HepG2 (cell line): ENCODE results near the gene IFI35. TPM values are rescaled to one million over a fixed set of nuclear protein-coding genes. Genes with fewer than 3 reads are reported as not detected.

Experiments
- ATF7 ChIP-seq, 2 experiments: fragments of 450-650 bp in 1 of 2; sonication (generic) in 1 of 2; formaldehyde crosslinking in 1 of 2; IDR thresholded peaks; 2 replicates each; pipeline versions ENCODE4 v1.4.0 to v1.6.1; 2016 to 2020; ENCODE audit warnings: antibody characterized with exemption in 1 of 2, mild to moderate bottlenecking in 1 of 2, missing genetic modification reagents in 1 of 2
- ETV6 ChIP-seq: sonication (generic); formaldehyde crosslinking; conservative IDR thresholded peaks from 2 replicates; pipeline ENCODE4 v1.4.0; 2020; ENCODE audit warnings: missing genetic modification reagents
- FIP1L1 ChIP-seq: fragments of 200-400 bp; formaldehyde crosslinking; IDR thresholded peaks from 2 replicates; pipeline ENCODE4 v1.6.1; 2018; ENCODE audit warnings: low read depth, mild to moderate bottlenecking, low read length, moderate library complexity, borderline replicate concordance; ENCODE audit not compliant: insufficient read depth
- HDAC1 ChIP-seq: sonication (generic); formaldehyde crosslinking; IDR thresholded peaks from 2 replicates; pipeline ENCODE4 v1.5.1; 2020; ENCODE audit warnings: mild to moderate bottlenecking, missing genetic modification reagents
- IKZF1 ChIP-seq: fragments of 450-650 bp; IDR thresholded peaks from 2 replicates; pipeline ENCODE4 v1.7.1; 2016
- MAFF ChIP-seq: IDR thresholded peaks from 2 replicates; pipeline ENCODE4 v1.6.1; 2011; ENCODE audit warnings: low read depth, low read length, improper control_type of control experiment
- MAX ChIP-seq: IDR thresholded peaks from 2 replicates; pipeline ENCODE4 v1.6.1; 2012; ENCODE audit warnings: inconsistent platforms
- SATB2 ChIP-seq: sonication (generic); formaldehyde crosslinking; IDR thresholded peaks from 2 replicates; pipeline ENCODE4 v1.5.0; 2020; ENCODE audit warnings: missing genetic modification reagents
- SSRP1 ChIP-seq: IDR thresholded peaks from 2 replicates; pipeline ENCODE4 v1.6.1; 2016; ENCODE audit warnings: control low read depth
- STAG1 ChIP-seq: sonication (generic); formaldehyde crosslinking; IDR thresholded peaks from 2 replicates; pipeline ENCODE4 v1.4.0; 2020; ENCODE audit warnings: missing genetic modification reagents
- YY1 ChIP-seq: IDR thresholded peaks from 2 replicates; pipeline ENCODE4 v1.6.1; 2011; ENCODE audit warnings: low read length, low read depth, moderate library complexity, mild to moderate bottlenecking; ENCODE audit not compliant: insufficient read depth, insufficient replicate concordance
- ZBTB8A ChIP-seq: sonication (generic); formaldehyde crosslinking; IDR thresholded peaks from 2 replicates; pipeline ENCODE4 v1.4.0; 2020; ENCODE audit warnings: mild to moderate bottlenecking, low read depth, missing genetic modification reagents, borderline replicate concordance
- ZNF274 ChIP-seq: sonication (generic); formaldehyde crosslinking; IDR thresholded peaks from 2 replicates; pipeline ENCODE4 v1.5.1; 2020; ENCODE audit warnings: mild to moderate bottlenecking, missing genetic modification reagents
- ZNF350 ChIP-seq: sonication (generic); formaldehyde crosslinking; IDR thresholded peaks from 2 replicates; pipeline ENCODE4 v1.4.0; 2020; ENCODE audit warnings: mild to moderate bottlenecking, low read depth, missing genetic modification reagents, borderline replicate concordance
- ZNF367 ChIP-seq: sonication (generic); formaldehyde crosslinking; IDR thresholded peaks from 2 replicates; pipeline ENCODE4 v1.4.0; 2020; ENCODE audit warnings: missing genetic modification reagents, borderline replicate concordance
- ZNF382 ChIP-seq: sonication (generic); formaldehyde crosslinking; IDR thresholded peaks from 2 replicates; pipeline ENCODE4 v1.5.0; 2020; ENCODE audit warnings: missing genetic modification reagents, mild to moderate bottlenecking, borderline replicate concordance
- ZNF564 ChIP-seq: sonication (generic); formaldehyde crosslinking; IDR thresholded peaks from 2 replicates; pipeline ENCODE4 v1.8.1; 2023; ENCODE audit warnings: mild to moderate bottlenecking, missing genetic modification reagents
- polyA plus RNA-seq, 8 experiments: library from polyadenylated mRNA; depleted of rRNA in 3 of 8; stranded (reverse) in 7 of 8; unstranded in 1 of 8; fragments of >200 nt; fragmentation: Illumina TruSeq in 4 of 8; extraction: Trizol in 4 of 8; gene quantifications; 2 replicates each; pipeline versions ENCODE4 v1.2.1 to v1.2.3, GENCODE V29; 2011 to 2016; ENCODE audit warnings: low read depth in 4 of 8, missing spikeins in 1 of 8, mixed read lengths in 1 of 8; ENCODE audit not compliant: insufficient read depth in 1 of 8
- total RNA-seq, 5 experiments: library from RNA; depleted of rRNA; stranded (reverse); fragments of >200 nt; fragmentation: Illumina TruSeq; extraction: Trizol; gene quantifications; 2 replicates each; pipeline ENCODE4 v1.2.3, GENCODE V29; 2016; ENCODE audit warnings: low read depth in 1 of 5
- TF ChIP-seq, protein P1 (sequence below): sonication (generic); formaldehyde crosslinking; IDR thresholded peaks from 2 replicates; pipeline ENCODE4 v1.4.0; 2020; ENCODE audit warnings: missing genetic modification reagents, mild to moderate bottlenecking, borderline replicate concordance
- TF ChIP-seq, protein P2 (sequence below): sonication (generic); formaldehyde crosslinking; IDR thresholded peaks from 2 replicates; pipeline ENCODE4 v1.4.0; 2020; ENCODE audit warnings: mild to moderate bottlenecking, low read depth, missing genetic modification reagents
- TF ChIP-seq, protein P3 (sequence below): sonication (generic); formaldehyde crosslinking; IDR thresholded peaks from 2 replicates; pipeline ENCODE4 v1.4.0; 2020; ENCODE audit warnings: mild to moderate bottlenecking, missing genetic modification reagents
- TF ChIP-seq, protein P4 (sequence below): sonication (generic); formaldehyde crosslinking; IDR thresholded peaks from 2 replicates; pipeline ENCODE4 v1.4.0; 2020; ENCODE audit warnings: missing genetic modification reagents

IFI35 gene
- total and polyA plus RNA-seq, 2 of the 13 experiments (the other 11 are each of a cell fraction or from before 2014, with no cell fraction given): 28.9 to 38.1 TPM

DNA sequence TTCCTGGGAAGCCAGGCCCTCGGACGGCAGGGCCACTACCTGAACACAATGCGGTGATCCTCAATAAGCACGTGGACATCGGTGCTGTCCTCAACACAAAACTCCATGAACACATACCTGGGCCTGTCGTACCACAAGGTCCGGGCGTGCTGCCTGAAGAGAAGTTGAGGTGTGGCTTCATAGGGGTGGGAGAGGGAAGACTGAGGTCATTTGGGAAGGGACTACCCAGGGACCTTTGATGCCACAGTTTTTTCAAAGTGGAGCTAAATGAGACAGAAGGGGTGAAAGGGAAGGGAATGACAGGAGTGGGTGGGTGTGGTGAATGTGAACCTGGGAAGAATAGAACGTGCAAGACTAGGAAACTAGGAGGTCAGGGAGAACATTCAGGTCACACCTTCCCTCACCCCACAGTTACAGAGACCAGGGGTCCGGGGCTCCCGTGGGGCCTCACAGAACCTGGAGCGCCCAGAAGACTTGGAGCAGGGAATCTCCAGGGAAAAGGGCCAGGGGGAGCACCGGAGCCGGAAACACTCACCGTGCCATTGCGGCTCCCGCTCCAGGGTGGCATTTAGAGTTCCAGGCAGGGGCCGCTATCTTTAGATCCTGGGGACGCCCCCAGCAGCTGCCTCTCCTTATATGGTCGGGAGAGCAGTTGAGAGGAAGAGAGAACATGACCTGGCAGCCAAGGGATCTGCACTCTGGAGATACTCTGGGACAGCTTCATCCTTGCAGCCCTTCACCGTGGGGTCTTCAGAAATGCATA is 26.9 kb upstream of the IFI35 start, which contains the start of gene PTGES3L (continued):
- TF ChIP-seq, protein P1, sequence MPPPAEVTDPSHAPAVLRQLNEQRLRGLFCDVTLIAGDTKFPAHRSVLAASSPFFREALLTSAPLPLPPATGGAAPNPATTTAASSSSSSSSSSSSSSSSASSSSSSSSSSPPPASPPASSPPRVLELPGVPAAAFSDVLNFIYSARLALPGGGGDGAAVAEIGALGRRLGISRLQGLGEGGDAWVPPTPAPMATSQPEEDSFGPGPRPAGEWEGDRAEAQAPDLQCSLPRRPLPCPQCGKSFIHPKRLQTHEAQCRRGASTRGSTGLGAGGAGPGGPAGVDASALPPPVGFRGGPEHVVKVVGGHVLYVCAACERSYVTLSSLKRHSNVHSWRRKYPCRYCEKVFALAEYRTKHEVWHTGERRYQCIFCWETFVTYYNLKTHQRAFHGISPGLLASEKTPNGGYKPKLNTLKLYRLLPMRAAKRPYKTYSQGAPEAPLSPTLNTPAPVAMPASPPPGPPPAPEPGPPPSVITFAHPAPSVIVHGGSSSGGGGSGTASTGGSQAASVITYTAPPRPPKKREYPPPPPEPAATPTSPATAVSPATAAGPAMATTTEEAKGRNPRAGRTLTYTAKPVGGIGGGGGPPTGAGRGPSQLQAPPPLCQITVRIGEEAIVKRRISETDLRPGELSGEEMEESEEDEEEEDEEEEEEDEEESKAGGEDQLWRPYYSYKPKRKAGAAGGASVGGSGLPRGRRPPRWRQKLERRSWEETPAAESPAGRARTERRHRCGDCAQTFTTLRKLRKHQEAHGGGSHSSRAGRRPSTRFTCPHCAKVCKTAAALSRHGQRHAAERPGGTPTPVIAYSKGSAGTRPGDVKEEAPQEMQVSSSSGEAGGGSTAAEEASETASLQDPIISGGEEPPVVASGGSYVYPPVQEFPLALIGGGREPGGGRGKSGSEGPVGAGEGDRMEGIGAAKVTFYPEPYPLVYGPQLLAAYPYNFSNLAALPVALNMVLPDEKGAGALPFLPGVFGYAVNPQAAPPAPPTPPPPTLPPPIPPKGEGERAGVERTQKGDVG (CRISPR knock-in tag): no peak
- TF ChIP-seq, protein P2, sequence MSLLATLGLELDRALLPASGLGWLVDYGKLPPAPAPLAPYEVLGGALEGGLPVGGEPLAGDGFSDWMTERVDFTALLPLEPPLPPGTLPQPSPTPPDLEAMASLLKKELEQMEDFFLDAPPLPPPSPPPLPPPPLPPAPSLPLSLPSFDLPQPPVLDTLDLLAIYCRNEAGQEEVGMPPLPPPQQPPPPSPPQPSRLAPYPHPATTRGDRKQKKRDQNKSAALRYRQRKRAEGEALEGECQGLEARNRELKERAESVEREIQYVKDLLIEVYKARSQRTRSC (CRISPR knock-in tag): no peak
- TF ChIP-seq HDAC1 (peak; percentile 72; the same call in 1 of the 2 replicates), ZNF274 (no peak), ZNF350 (CRISPR knock-in tag) (no peak), FIP1L1 (no peak), SATB2 (CRISPR knock-in tag) (no peak), ATF7 (IDR thresholded peaks at IDR 0.05) (no peak), ATF7 (CRISPR knock-in tag; IDR thresholded peaks at IDR 0.05) (no peak), SSRP1 (CRISPR knock-in tag) (no peak), ZNF367 (CRISPR knock-in tag) (no peak), STAG1 (CRISPR knock-in tag) (peak; percentile 12; the same call in 1 of the 2 replicates), YY1 (no peak), MAX (peak; percentile 27; the same call in 1 of the 2 replicates), ZNF382 (CRISPR knock-in tag) (no peak), MAFF (no peak), IKZF1 (no peak), ZNF564 (no peak), ZBTB8A (CRISPR knock-in tag) (no peak), ETV6 (CRISPR knock-in tag) (no peak)
- TF ChIP-seq, protein P3, sequence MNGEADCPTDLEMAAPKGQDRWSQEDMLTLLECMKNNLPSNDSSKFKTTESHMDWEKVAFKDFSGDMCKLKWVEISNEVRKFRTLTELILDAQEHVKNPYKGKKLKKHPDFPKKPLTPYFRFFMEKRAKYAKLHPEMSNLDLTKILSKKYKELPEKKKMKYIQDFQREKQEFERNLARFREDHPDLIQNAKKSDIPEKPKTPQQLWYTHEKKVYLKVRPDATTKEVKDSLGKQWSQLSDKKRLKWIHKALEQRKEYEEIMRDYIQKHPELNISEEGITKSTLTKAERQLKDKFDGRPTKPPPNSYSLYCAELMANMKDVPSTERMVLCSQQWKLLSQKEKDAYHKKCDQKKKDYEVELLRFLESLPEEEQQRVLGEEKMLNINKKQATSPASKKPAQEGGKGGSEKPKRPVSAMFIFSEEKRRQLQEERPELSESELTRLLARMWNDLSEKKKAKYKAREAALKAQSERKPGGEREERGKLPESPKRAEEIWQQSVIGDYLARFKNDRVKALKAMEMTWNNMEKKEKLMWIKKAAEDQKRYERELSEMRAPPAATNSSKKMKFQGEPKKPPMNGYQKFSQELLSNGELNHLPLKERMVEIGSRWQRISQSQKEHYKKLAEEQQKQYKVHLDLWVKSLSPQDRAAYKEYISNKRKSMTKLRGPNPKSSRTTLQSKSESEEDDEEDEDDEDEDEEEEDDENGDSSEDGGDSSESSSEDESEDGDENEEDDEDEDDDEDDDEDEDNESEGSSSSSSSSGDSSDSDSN (CRISPR knock-in tag): no peak
- TF ChIP-seq, protein P4, sequence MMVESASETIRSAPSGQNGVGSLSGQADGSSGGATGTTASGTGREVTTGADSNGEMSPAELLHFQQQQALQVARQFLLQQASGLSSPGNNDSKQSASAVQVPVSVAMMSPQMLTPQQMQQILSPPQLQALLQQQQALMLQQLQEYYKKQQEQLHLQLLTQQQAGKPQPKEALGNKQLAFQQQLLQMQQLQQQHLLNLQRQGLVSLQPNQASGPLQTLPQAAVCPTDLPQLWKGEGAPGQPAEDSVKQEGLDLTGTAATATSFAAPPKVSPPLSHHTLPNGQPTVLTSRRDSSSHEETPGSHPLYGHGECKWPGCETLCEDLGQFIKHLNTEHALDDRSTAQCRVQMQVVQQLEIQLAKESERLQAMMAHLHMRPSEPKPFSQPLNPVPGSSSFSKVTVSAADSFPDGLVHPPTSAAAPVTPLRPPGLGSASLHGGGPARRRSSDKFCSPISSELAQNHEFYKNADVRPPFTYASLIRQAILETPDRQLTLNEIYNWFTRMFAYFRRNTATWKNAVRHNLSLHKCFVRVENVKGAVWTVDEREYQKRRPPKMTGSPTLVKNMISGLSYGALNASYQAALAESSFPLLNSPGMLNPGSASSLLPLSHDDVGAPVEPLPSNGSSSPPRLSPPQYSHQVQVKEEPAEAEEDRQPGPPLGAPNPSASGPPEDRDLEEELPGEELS (CRISPR knock-in tag): peak; percentile 6; the same call in 1 of the 2 replicates
